HepG2 (cell line): ENCODE results near the gene RAB30. TPM values are rescaled to one million over a fixed set of nuclear protein-coding genes. Genes with fewer than 3 reads are reported as not detected.

ENCODE experiments used
- ATAC-seq: fragments of 200-7000 bp; cut with Tn5 transposase; 3 replicates; pipeline ENCODE4 v1.9.1; 2020; ENCODE audit warnings: mild to moderate bottlenecking, moderate library complexity
- BruUV-seq: library from RNA; stranded (reverse); fragments of 400-500 nt; replicated peaks from 2 replicates; lab custom pipeline; 2021; lab: Mats Ljungman, UMichigan
- CTCF ChIA-PET: fragments of 300-600 bp; formaldehyde crosslinking; extraction: SDS; loops from one replicate; lab custom pipeline; 2021; ENCODE audit warnings: low total read pairs, inconsistent platforms, low intra/inter-chr PET ratio; lab: Yijun Ruan, JAX
- POLR2A ChIA-PET: fragments of 350-600 bp; sonication (Branson Sonifier 250); formaldehyde crosslinking; loops from one replicate; lab custom pipeline; 2020; ENCODE audit warnings: antibody characterized with exemption, inconsistent platforms; lab: Yijun Ruan, JAX
- DNase-seq: peaks from one replicate; pipeline ENCODE4 v3.0.0-alpha.2; 2015; ENCODE audit warnings: low spot score
- FAIRE-seq: peaks from 3 replicates; lab custom pipeline; 2011; peaks lifted over from hg19 to GRCh38; lab: Jason Lieb, UNC
- H2AFZ ChIP-seq: one replicate; pipeline ENCODE4 v1.6.1; 2011; ENCODE audit warnings: low read length, inconsistent platforms
- H3K27ac ChIP-seq: fragments of 300-600 bp; 3 replicates; pipeline ENCODE4 v1.8.0; 2011; ENCODE audit warnings: mixed run types, mild to moderate bottlenecking, mixed read lengths, low read length, inconsistent platforms; ENCODE audit not compliant: insufficient read depth; ENCODE audit errors: extremely low read length
- H3K27me3 ChIP-seq, 2 experiments: fragments of 200-600 bp in 1 of 2; 2 replicates in 1 of 2; 3 replicates in 1 of 2; pipeline versions ENCODE4 v1.6.0 to v1.8.0; 2011; ENCODE audit warnings: low read length in 2 of 2, mild to moderate bottlenecking in 2 of 2, moderate library complexity in 2 of 2, inconsistent platforms in 1 of 2; ENCODE audit not compliant: insufficient read depth in 2 of 2, control insufficient read depth in 1 of 2
- H3K36me3 ChIP-seq, 2 experiments: fragments of 200-600 bp in 1 of 2; replicated peaks in 1 of 2; 2 replicates in 1 of 2; 3 replicates in 1 of 2; pipeline versions ENCODE4 v1.5.1 to v1.8.0; 2011; ENCODE audit warnings: low read length in 2 of 2, inconsistent platforms in 1 of 2; ENCODE audit not compliant: insufficient read depth in 2 of 2, control insufficient read depth in 1 of 2
- H3K4me1 ChIP-seq: 2 replicates; pipeline ENCODE4 v1.5.1; 2012; ENCODE audit warnings: low read length, inconsistent platforms; ENCODE audit not compliant: insufficient read depth
- H3K4me2 ChIP-seq: 2 replicates; pipeline ENCODE4 v1.6.0; 2011; ENCODE audit warnings: low read depth, low read length, inconsistent platforms
- H3K4me3 ChIP-seq, 3 experiments: fragments of 200-600 bp in 1 of 3; sonication (generic), shearing (Covaris generic) in 1 of 3; replicated peaks in 1 of 3; 2 replicates each; pipeline ENCODE4 v1.5.1; 2011 to 2016; ENCODE audit warnings: low read length in 3 of 3, inconsistent platforms in 2 of 3, low read depth in 2 of 3, mild to moderate bottlenecking in 2 of 3, control low read depth in 1 of 3, mixed read lengths in 1 of 3; ENCODE audit not compliant: insufficient read depth in 1 of 3
- H3K79me2 ChIP-seq: one replicate; pipeline ENCODE4 v1.6.1; 2011; ENCODE audit warnings: low read length, inconsistent platforms; ENCODE audit not compliant: insufficient read depth
- H3K9ac ChIP-seq: 2 replicates; pipeline ENCODE4 v1.6.0; 2011; ENCODE audit warnings: mild to moderate bottlenecking, low read depth, low read length, inconsistent platforms; ENCODE audit not compliant: insufficient read depth
- H3K9me3 ChIP-seq: 2 replicates; pipeline ENCODE4 v1.5.1; 2012; ENCODE audit warnings: mild to moderate bottlenecking, low read length
- H4K20me1 ChIP-seq: 2 replicates; pipeline ENCODE4 v1.6.0; 2011; ENCODE audit warnings: inconsistent platforms, mild to moderate bottlenecking, low read length, moderate library complexity; ENCODE audit not compliant: insufficient read depth
- FOXA3 ChIP-seq: IDR thresholded peaks from 2 replicates; pipeline ENCODE4 v1.6.1; 2016; ENCODE audit warnings: missing genetic modification reagents, missing compliant biosample characterization
- HNF4A ChIP-seq: sonication (generic); formaldehyde crosslinking; IDR thresholded peaks from 2 replicates; pipeline ENCODE4 v1.4.0; 2020; ENCODE audit warnings: missing genetic modification reagents
- HOXA7 ChIP-seq: sonication (generic); formaldehyde crosslinking; IDR thresholded peaks from 2 replicates; pipeline ENCODE4 v1.8.1; 2022; ENCODE audit warnings: mild to moderate bottlenecking, missing genetic modification reagents, moderate library complexity
- JUND ChIP-seq: sonication (generic); formaldehyde crosslinking; IDR thresholded peaks from 2 replicates; pipeline ENCODE4 v1.8.0; 2022; ENCODE audit warnings: mild to moderate bottlenecking, missing genetic modification reagents
- KDM4B ChIP-seq: sonication (generic); formaldehyde crosslinking; IDR thresholded peaks from 2 replicates; pipeline ENCODE4 v1.4.0; 2020; ENCODE audit warnings: missing genetic modification reagents
- MED1 ChIP-seq: sonication (generic); formaldehyde crosslinking; IDR thresholded peaks from 2 replicates; pipeline ENCODE4 v1.4.0; 2020; ENCODE audit warnings: missing genetic modification reagents
- MED8 ChIP-seq: sonication (generic); formaldehyde crosslinking; IDR thresholded peaks from 2 replicates; pipeline ENCODE4 v1.8.1; 2023; ENCODE audit warnings: mild to moderate bottlenecking, missing genetic modification reagents; ENCODE audit not compliant: insufficient replicate concordance
- MYC ChIP-seq: sonication (generic); formaldehyde crosslinking; IDR thresholded peaks from 2 replicates; pipeline ENCODE4 v1.9.0; 2021; ENCODE audit warnings: missing genetic modification reagents, borderline replicate concordance
- NR0B2 ChIP-seq: sonication (generic); formaldehyde crosslinking; IDR thresholded peaks from 2 replicates; pipeline ENCODE4 v1.4.0; 2020; ENCODE audit warnings: mild to moderate bottlenecking, missing genetic modification reagents
- NR1H2 ChIP-seq: sonication (generic); formaldehyde crosslinking; IDR thresholded peaks from 2 replicates; pipeline ENCODE4 v1.8.1; 2022; ENCODE audit warnings: low read depth, missing genetic modification reagents, borderline replicate concordance
- SP2 ChIP-seq: sonication (generic); formaldehyde crosslinking; IDR thresholded peaks from 2 replicates; pipeline ENCODE4 v1.5.1; 2020; ENCODE audit warnings: mild to moderate bottlenecking, missing genetic modification reagents
- SUZ12 ChIP-seq: fragments of 150-350 bp; IDR thresholded peaks from 2 replicates; pipeline ENCODE4 v1.6.1; 2014; ENCODE audit warnings: low read depth, low read length
- ZBTB20 ChIP-seq: sonication (generic); formaldehyde crosslinking; IDR thresholded peaks from 2 replicates; pipeline ENCODE4 v1.8.1; 2023; ENCODE audit warnings: missing genetic modification reagents, low read depth, mild to moderate bottlenecking, borderline replicate concordance
- ZNF232 ChIP-seq: sonication (generic); formaldehyde crosslinking; IDR thresholded peaks from 2 replicates; pipeline ENCODE4 v1.4.0; 2020; ENCODE audit warnings: missing genetic modification reagents, borderline replicate concordance
- ZNF337 ChIP-seq: sonication (generic); formaldehyde crosslinking; IDR thresholded peaks from 2 replicates; pipeline ENCODE4 v1.5.1; 2020; ENCODE audit warnings: missing genetic modification reagents, low read depth, mild to moderate bottlenecking, borderline replicate concordance
- ZNF350 ChIP-seq: sonication (generic); formaldehyde crosslinking; IDR thresholded peaks from 2 replicates; pipeline ENCODE4 v1.4.0; 2020; ENCODE audit warnings: mild to moderate bottlenecking, low read depth, missing genetic modification reagents, borderline replicate concordance
- ZNF574 ChIP-seq: sonication (generic); formaldehyde crosslinking; IDR thresholded peaks from 2 replicates; pipeline ENCODE4 v1.4.0; 2020; ENCODE audit warnings: missing genetic modification reagents
- ZNF672 ChIP-seq: sonication (generic); formaldehyde crosslinking; IDR thresholded peaks from 2 replicates; pipeline ENCODE4 v1.8.1; 2022; ENCODE audit warnings: missing genetic modification reagents
- ZXDC ChIP-seq: sonication (generic); formaldehyde crosslinking; IDR thresholded peaks from 2 replicates; pipeline ENCODE4 v1.5.0; 2020; ENCODE audit warnings: mild to moderate bottlenecking, missing genetic modification reagents
- in situ Hi-C: cut with HindIII; loops from 2 replicates; pipeline ENCODE4 v1.10.0; 2017; ENCODE audit warnings: low pct_unique_long_range_greater_than_20kb; ENCODE audit not compliant: extremely low pct_ligation_motif_present
- intact Hi-C: fragments of 100-400 bp; cut with micrococcal nuclease; formaldehyde crosslinking; loops from one replicate; pipeline ENCODE4 v1.10.0; 2022; ENCODE audit not compliant: unreplicated experiment
- polyA plus RNA-seq, 8 experiments: library from polyadenylated mRNA; depleted of rRNA in 3 of 8; stranded (reverse) in 7 of 8; unstranded in 1 of 8; fragments of >200 nt; fragmentation: Illumina TruSeq in 4 of 8; extraction: Trizol in 4 of 8; gene quantifications; 2 replicates each; pipeline versions ENCODE4 v1.2.1 to v1.2.3, GENCODE V29; 2011 to 2016; ENCODE audit warnings: low read depth in 4 of 8, missing spikeins in 1 of 8, mixed read lengths in 1 of 8; ENCODE audit not compliant: insufficient read depth in 1 of 8
- total RNA-seq, 5 experiments: library from RNA; depleted of rRNA; stranded (reverse); fragments of >200 nt; fragmentation: Illumina TruSeq; extraction: Trizol; gene quantifications; 2 replicates each; pipeline ENCODE4 v1.2.3, GENCODE V29; 2016; ENCODE audit warnings: low read depth in 1 of 5

The RAB30 gene
- total and polyA plus RNA-seq, 2 of the 13 experiments (the other 11 are each of a cell fraction or from before 2014, with no cell fraction given) = 3.7 to 5.0 TPM

GRCh38 chr11:83034673-83035014 lies 37.1 kb downstream of the RAB30 start:
- no peaks in the 10 kb centered on the region for H3K9me3 ChIP-seq
- no peak for TF ChIP-seq ZNF672 (CRISPR knock-in tag)
- no peak for TF ChIP-seq MYC (CRISPR knock-in tag)
- TF ChIP-seq MED8 (CRISPR knock-in tag) = no peak
- no peak for TF ChIP-seq ZNF337 (CRISPR knock-in tag)
- TF ChIP-seq HNF4A = no peak
- TF ChIP-seq ZXDC (CRISPR knock-in tag) = no peak
- no peak for TF ChIP-seq ZNF350
- no peak for TF ChIP-seq JUND
- no peak for TF ChIP-seq SP2 (CRISPR knock-in tag)
- TF ChIP-seq MED1 = no peak
- no peak for TF ChIP-seq FOXA3 (CRISPR knock-in tag)
- TF ChIP-seq ZNF232 (CRISPR knock-in tag) = no peak
- no peak for TF ChIP-seq ZBTB20 (CRISPR knock-in tag)
- no peak for TF ChIP-seq SUZ12
- no peak for TF ChIP-seq HOXA7 (CRISPR knock-in tag)
- TF ChIP-seq NR1H2 (CRISPR knock-in tag) = no peak
- TF ChIP-seq ZNF574 (CRISPR knock-in tag) = no peak
- TF ChIP-seq KDM4B (CRISPR knock-in tag) = no peak
- no peak for TF ChIP-seq NR0B2 (CRISPR knock-in tag)
- no peak overlapping the region for H3K4me3 ChIP-seq
- peaks cover 39% of the 10 kb centered on the region for H3K4me1 ChIP-seq
- H3K27ac ChIP-seq = no peak overlapping the region
- CTCF ChIA-PET = no interaction called here
- POLR2A ChIA-PET = interaction anchor here (0.7 to 1.9 kb wide), 6 partner anchors 14 to 251 kb away, joined by 3 to 11 read pairs (median 4); partner anchors contain the start of genes CCDC90B and RAB30
- H3K9ac ChIP-seq = 0 out of 2 replicates have a peak overlapping the region, but pooled peaks have one; percentile 11
- no peak for FAIRE-seq
- DNase-seq = no peak
- in situ Hi-C loops (no loop called here), intact Hi-C loops (no loop called here)
- H3K79me2 ChIP-seq = peaks cover 4% of the 10 kb centered on the region
- no peak overlapping the region for H2AFZ ChIP-seq
- H4K20me1 ChIP-seq = no peaks in the 10 kb centered on the region
- no peaks in the 10 kb centered on the region for H3K27me3 ChIP-seq
- ATAC-seq = peak; percentile 29; the same call in 2 of the 3 replicates
- H3K36me3 ChIP-seq = no peaks in the 10 kb centered on the region
- H3K4me2 ChIP-seq = peak overlapping the region; percentile 56; the same call in 1 of the 2 replicates
- BruUV-seq = no TSS peak
